Thoracic aorta (tissue), 2 donors: ENCODE data around the gene MLLT6. TPM values are rescaled to one million over a fixed set of nuclear protein-coding genes. Genes with fewer than 3 reads are reported as not detected.

Source experiments
- ATAC-seq: fragments of 150-250 bp; one replicate; pipeline ENCODE4 v1.8.0; 2017; ENCODE audit warnings: low read depth; ENCODE audit not compliant: insufficient number of reproducible peaks, low FRiP score
- DNase-seq: peaks from one replicate; pipeline ENCODE4 v3.0.0-alpha.2; 2020; ENCODE audit warnings: low spot score
- H3K27ac ChIP-seq, 2 donors: fragments of 200-600 bp; sonication (generic); 1 replicate in 1 of 2; 2 replicates in 1 of 2; pipeline ENCODE4 v1.5.1; 2016; ENCODE audit warnings: mild to moderate bottlenecking in 2 of 2, moderate library complexity in 2 of 2
- H3K27me3 ChIP-seq: fragments of 200-600 bp; sonication (generic); replicated peaks from 2 replicates; pipeline ENCODE4 v1.6.0; 2016; ENCODE audit warnings: mild to moderate bottlenecking; ENCODE audit not compliant: insufficient read depth
- H3K36me3 ChIP-seq: fragments of 200-600 bp; sonication (generic); one replicate; pipeline ENCODE4 v1.5.1; 2016
- H3K4me1 ChIP-seq, 2 donors: fragments of 200-600 bp; sonication (generic); 1 replicate in 1 of 2; 2 replicates in 1 of 2; pipeline versions ENCODE4 v1.5.1 to v1.6.0; 2016; ENCODE audit warnings: low read depth in 2 of 2, mild to moderate bottlenecking in 1 of 2; ENCODE audit not compliant: control insufficient read depth in 1 of 2
- H3K4me3 ChIP-seq: fragments of 200-600 bp; sonication (generic); 2 replicates; pipeline ENCODE4 v1.5.1; 2016; ENCODE audit warnings: mild to moderate bottlenecking
- H3K9me3 ChIP-seq: fragments of 200-600 bp; sonication (generic); 2 replicates; pipeline ENCODE4 v1.5.1; 2016
- CTCF ChIP-seq: fragments of 200-600 bp; sonication (generic); IDR thresholded peaks from one replicate; pipeline ENCODE4 v1.5.1; 2019; ENCODE audit warnings: antibody characterized with exemption
- total RNA-seq, 2 donors: library from RNA; depleted of rRNA; stranded (reverse); fragments of >200 nt; gene quantifications; one replicate each; pipeline versions ENCODE4 v1.1.0 to v1.2.3, GENCODE V29; 2016

MLLT6 gene
- total RNA-seq, 2 donors from 2014 or later, result 113 to 201 TPM

- Histone ChIP-seq H3K27ac (no peak overlapping the region), H3K4me1 (no peaks in the 10 kb centered on the region), H3K4me3 (no peak overlapping the region), H3K27me3 (no peaks in the 10 kb centered on the region), H3K9me3 (no peaks in the 10 kb centered on the region), H3K36me3 (peaks cover 64% of the 10 kb centered on the region)
- no peak for TF ChIP-seq CTCF
- no peak for DNase-seq
- ATAC-seq, result no peak
Observed at GRCh38 chr17:38713456-38714075, 8.5 kb downstream of the MLLT6 start.

- H3K27ac ChIP-seq, result no peak overlapping the region
- H3K36me3 ChIP-seq, result peaks cover 61% of the 10 kb centered on the region
- H3K27me3 ChIP-seq, result no peaks in the 10 kb centered on the region
- H3K4me3 ChIP-seq, result no peak overlapping the region
- no peak for TF ChIP-seq CTCF
- DNase-seq (no peak), ATAC-seq (no peak)
- H3K9me3 ChIP-seq, result no peaks in the 10 kb centered on the region
- no peaks in the 10 kb centered on the region for H3K4me1 ChIP-seq
Observed at GRCh38 chr17:38715216-38715943, 10.3 kb downstream of the MLLT6 start.

- Histone ChIP-seq H3K27ac (no peak overlapping the region), H3K9me3 (no peaks in the 10 kb centered on the region), H3K27me3 (no peaks in the 10 kb centered on the region), H3K36me3 (peaks cover 70% of the 10 kb centered on the region), H3K4me1 (no peaks in the 10 kb centered on the region), H3K4me3 (no peak overlapping the region)
- no peak for DNase-seq
- no peak for TF ChIP-seq CTCF
- ATAC-seq, result no peak
Observed at GRCh38 chr17:38716368-38717005, 11.4 kb downstream of the MLLT6 start.

- DNase-seq (no peak), ATAC-seq (no peak)
- Histone ChIP-seq H3K36me3 (peaks cover 71% of the 10 kb centered on the region), H3K27me3 (no peaks in the 10 kb centered on the region), H3K4me1 (no peaks in the 10 kb centered on the region), H3K27ac (no peak overlapping the region), H3K9me3 (no peaks in the 10 kb centered on the region), H3K4me3 (no peak overlapping the region)
- TF ChIP-seq CTCF, result no peak
Observed at GRCh38 chr17:38717139-38717745, 12.2 kb downstream of the MLLT6 start.

GRCh38 chr17:38719289-38719942 lies 14.3 kb downstream of the MLLT6 start:
- DNase-seq (no peak), ATAC-seq (no peak)
- Histone ChIP-seq H3K27me3 (no peaks in the 10 kb centered on the region), H3K4me3 (no peak overlapping the region), H3K27ac (no peak overlapping the region), H3K36me3 (peaks cover 64% of the 10 kb centered on the region), H3K4me1 (peaks cover 1 to 2% of the 10 kb centered on the region in 2 donors), H3K9me3 (no peaks in the 10 kb centered on the region)
- TF ChIP-seq CTCF, result no peak
